Endothelial cell of umbilical vein (primary cell): ENCODE data around the gene BTBD19.

Experiments
- CTCF ChIP-seq, 2 donors: IDR thresholded peaks; 1 replicate in 1 of 2; 2 replicates in 1 of 2; pipeline ENCODE4 v1.5.1; 2011; ENCODE audit warnings: low read length in 2 of 2, mild to moderate bottlenecking in 2 of 2, moderate library complexity in 2 of 2, control low read depth in 1 of 2, inconsistent platforms in 1 of 2, low read depth in 1 of 2; ENCODE audit not compliant: insufficient read depth in 1 of 2; ENCODE audit errors: extremely low read depth in 1 of 2
- MYC ChIP-seq: IDR thresholded peaks from one replicate; pipeline ENCODE4 v1.6.1; 2011; ENCODE audit warnings: mild to moderate bottlenecking, low read depth, low read length
- POLR2A ChIP-seq: IDR thresholded peaks from 2 replicates; pipeline ENCODE4 v1.6.1; 2012; ENCODE audit warnings: low read depth, mild to moderate bottlenecking, control low read depth, low read length
- POLR2AphosphoS5 ChIP-seq: IDR thresholded peaks from 2 replicates; pipeline ENCODE4 v1.6.1; 2012; ENCODE audit warnings: low read depth, mild to moderate bottlenecking, control low read depth, low read length, moderate library complexity; ENCODE audit not compliant: insufficient read depth

- TF ChIP-seq POLR2A (peak; percentile 29), POLR2AphosphoS5 (no peak), CTCF (IDR thresholded peaks at IDR 0.05; ENCODE audit: extremely low read depth in 1 of 2, insufficient read depth in 1 of 2, low read depth in 1 of 2, low read length in 2 of 2) (no peak), MYC (no peak)
Measured at GRCh38 chr1:44801491-44802305, 6.6 kb upstream of the BTBD19 start.
